CD14-positive monocyte (primary cell): ENCODE measurements around the gene ACTL10. TPM values are rescaled to one million over a fixed set of nuclear protein-coding genes. Genes with fewer than 3 reads are reported as not detected.

Experiments used
- DNase-seq, 3 donors: peaks; one replicate each; pipeline ENCODE4 v3.0.0-alpha.2; 2011 to 2022
- H2AFZ ChIP-seq: 2 replicates; pipeline ENCODE4 v1.6.0; 2012; ENCODE audit warnings: mild to moderate bottlenecking, low read depth, low read length, inconsistent platforms; ENCODE audit not compliant: insufficient read depth, poor library complexity, severe bottlenecking
- H3K27ac ChIP-seq, 2 donors: 1 replicate in 1 of 2; 2 replicates in 1 of 2; pipeline ENCODE4 v1.5.1; 2012 to 2013; ENCODE audit warnings: low read length in 2 of 2, control low read depth in 1 of 2, inconsistent platforms in 1 of 2, low read depth in 1 of 2, mild to moderate bottlenecking in 1 of 2
- H3K27me3 ChIP-seq, 2 donors: one replicate each; pipeline versions ENCODE4 v1.6.0 to v1.6.1; 2011 to 2013; ENCODE audit warnings: low read length in 2 of 2; ENCODE audit not compliant: control insufficient read depth in 2 of 2, insufficient read depth in 2 of 2
- H3K36me3 ChIP-seq, 2 donors: replicated peaks in 1 of 2; 1 replicate in 1 of 2; 2 replicates in 1 of 2; pipeline versions ENCODE4 v1.5.1 to v1.6.1; 2012 to 2013; ENCODE audit warnings: low read length in 2 of 2, control low read depth in 1 of 2, inconsistent platforms in 1 of 2, mild to moderate bottlenecking in 1 of 2; ENCODE audit not compliant: insufficient read depth in 2 of 2, control insufficient read depth in 1 of 2
- H3K4me1 ChIP-seq, 2 donors: 1 replicate in 1 of 2; 2 replicates in 1 of 2; pipeline versions ENCODE4 v1.5.1 to v1.6.1; 2012 to 2013; ENCODE audit warnings: low read length in 2 of 2, control low read depth in 1 of 2, inconsistent platforms in 1 of 2, mild to moderate bottlenecking in 1 of 2, moderate library complexity in 1 of 2; ENCODE audit not compliant: insufficient read depth in 2 of 2, control insufficient read depth in 1 of 2
- H3K4me2 ChIP-seq: replicated peaks from 2 replicates; pipeline ENCODE3; 2012; ENCODE audit warnings: low read length, moderate library complexity, mild to moderate bottlenecking; ENCODE audit not compliant: poor library complexity, severe bottlenecking; ENCODE audit errors: extremely low read depth
- H3K4me3 ChIP-seq, 3 experiments: fragments of 200-600 bp in 1 of 3; sonication (generic) in 1 of 3; replicated peaks in 1 of 3; 1 replicate in 2 of 3; 2 replicates in 1 of 3; pipeline ENCODE4 v1.5.1; 2011 to 2013; ENCODE audit warnings: low read length in 3 of 3, mild to moderate bottlenecking in 3 of 3, control low read depth in 2 of 3, low read depth in 2 of 3, inconsistent platforms in 1 of 3, moderate library complexity in 1 of 3
- H3K79me2 ChIP-seq: 2 replicates; pipeline ENCODE4 v1.6.0; 2012; ENCODE audit warnings: mild to moderate bottlenecking, control low read depth, inconsistent platforms, low read length, moderate library complexity; ENCODE audit not compliant: insufficient read depth
- H3K9ac ChIP-seq: 2 replicates; pipeline ENCODE4 v1.6.0; 2017; ENCODE audit warnings: low read length, mild to moderate bottlenecking; ENCODE audit not compliant: insufficient read depth, poor library complexity, severe bottlenecking
- H3K9me3 ChIP-seq, 2 donors: replicated peaks in 1 of 2; 1 replicate in 1 of 2; 2 replicates in 1 of 2; pipeline versions ENCODE4 v1.5.1 to v1.6.1; 2012 to 2013; ENCODE audit warnings: low read length in 2 of 2, control low read depth in 1 of 2; ENCODE audit not compliant: control insufficient read depth in 1 of 2, insufficient read depth in 1 of 2
- H4K20me1 ChIP-seq: 2 replicates; pipeline ENCODE4 v1.6.0; 2012; ENCODE audit warnings: mild to moderate bottlenecking, low read length, control low read depth, moderate library complexity; ENCODE audit not compliant: insufficient read depth
- H3K27ac Mint-ChIP-seq, 7 donors: one replicate each; pipeline ENCODE4 v1.8.0; 2020; ENCODE audit warnings: mild to moderate bottlenecking in 7 of 7, mixed read lengths in 7 of 7, moderate library complexity in 6 of 7, inconsistent platforms in 2 of 7
- H3K27me3 Mint-ChIP-seq, 3 donors: one replicate each; pipeline ENCODE4 v1.8.0; 2021 to 2022; ENCODE audit warnings: low read depth in 3 of 3, mild to moderate bottlenecking in 3 of 3, mixed read lengths in 3 of 3, moderate library complexity in 3 of 3, inconsistent platforms in 1 of 3
- H3K36me3 Mint-ChIP-seq, 2 donors: one replicate each; pipeline ENCODE4 v1.8.0; 2020; ENCODE audit warnings: mixed read lengths in 2 of 2, inconsistent platforms in 1 of 2, mild to moderate bottlenecking in 1 of 2
- H3K4me1 Mint-ChIP-seq: one replicate; pipeline ENCODE4 v1.8.0; 2020; ENCODE audit warnings: mild to moderate bottlenecking, mixed read lengths
- H3K4me3 Mint-ChIP-seq, 2 donors: one replicate each; pipeline ENCODE4 v1.8.0; 2020; ENCODE audit warnings: mild to moderate bottlenecking in 2 of 2, mixed read lengths in 2 of 2, moderate library complexity in 1 of 2
- H3K9me3 Mint-ChIP-seq, 7 donors: one replicate each; pipeline ENCODE4 v1.8.0; 2020 to 2022; ENCODE audit warnings: mixed read lengths in 7 of 7, mild to moderate bottlenecking in 6 of 7, moderate library complexity in 6 of 7, inconsistent platforms in 2 of 7
- CTCF ChIP-seq: fragments of 200-600 bp; IDR thresholded peaks from one replicate; pipeline ENCODE4 v1.8.0; 2022; ENCODE audit warnings: antibody characterized with exemption, mild to moderate bottlenecking
- WGBS: methylation state at CpG from one replicate; pipeline ENCODE4 v1.1.5; 2013; ENCODE audit warnings: missing lambda C conversion rate; ENCODE audit not compliant: insufficient coverage; 5-methylcytosine and 5-hydroxymethylcytosine counted together
- intact Hi-C, 2 donors: fragments of 100-400 bp; cut with micrococcal nuclease; formaldehyde crosslinking; loops; one replicate each; pipeline versions ENCODE4 v1.15.0 to v1.15.1; 2023
- polyA plus RNA-seq, 3 donors: library from polyadenylated mRNA; depleted of rRNA in 1 of 3; unstranded in 2 of 3; stranded (reverse) in 1 of 3; fragments of 300-500 nt in 2 of 3; fragments of >200 nt in 1 of 3; fragmentation: Illumina TruSeq in 2 of 3; gene quantifications; 1 replicate in 2 of 3; 2 replicates in 1 of 3; pipeline ENCODE4 v1.2.3, GENCODE V29; 2012 to 2021

Gene ACTL10
- polyA plus RNA-seq, 3 donors: 0.31 to 1.2 (median 1.1) TPM

DNA sequence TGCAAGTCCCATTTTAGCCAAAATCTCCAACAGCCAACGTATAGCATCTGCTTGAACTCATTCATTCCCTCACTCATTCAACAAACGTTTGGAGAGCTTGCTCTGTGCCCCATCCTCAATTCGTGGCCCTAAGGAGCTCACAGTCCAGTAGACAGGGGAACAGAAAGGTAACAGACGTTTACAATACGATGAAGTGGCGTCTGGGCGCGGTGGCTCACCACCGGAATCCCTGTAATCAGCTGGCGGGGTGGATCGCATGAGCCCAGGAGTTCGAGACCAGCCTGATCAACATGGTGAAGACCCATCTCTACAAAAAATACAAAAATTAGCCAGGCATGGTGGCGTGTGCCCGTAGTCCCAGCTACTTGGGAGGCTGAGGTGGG is 20.2 kb downstream of the ACTL10 start:
- Histone ChIP-seq H3K4me3 (peak overlapping the region; percentile 10 to 72 (median 32)), H4K20me1 (no peaks in the 10 kb centered on the region), H3K4me1 (peaks cover 30 to 50% of the 10 kb centered on the region in 2 donors), H2AFZ (peak overlapping the region; percentile 77), H3K9ac (no peak overlapping the region), H3K36me3 (no peaks in the 10 kb centered on the region), H3K27me3 (no peaks in the 10 kb centered on the region), H3K79me2 (peaks cover 37% of the 10 kb centered on the region), H3K4me2 (peak overlapping the region; percentile 75), H3K9me3 (no peaks in the 10 kb centered on the region), H3K27ac (peak overlapping the region in 1 of 2 donors; percentile 52)
- Mint-ChIP-seq H3K27me3 (peaks cover 0 to under 1% (median 0%) of the 10 kb centered on the region in 3 donors), H3K4me3 (peak overlapping the region; percentile 79 to 94), H3K9me3 (no peaks in the 10 kb centered on the region), H3K4me1 (peaks cover 50% of the 10 kb centered on the region), H3K27ac (peak overlapping the region; percentile 73 to 92 (median 86)), H3K36me3 (peaks cover 0 to under 1% of the 10 kb centered on the region in 2 donors)
- 81% methylated on average over 8 of the region's 14 CpGs for WGBS
- no peak for DNase-seq
- no peak for TF ChIP-seq CTCF
- intact Hi-C loops: loop anchor here (1.0 to 10.0 kb wide), 3 partner anchors 20 to 48 kb away; partner anchors contain the start of genes PXMP4 (in 1 of the 2) and ZNF341 (in 1 of the 2)

DNA sequence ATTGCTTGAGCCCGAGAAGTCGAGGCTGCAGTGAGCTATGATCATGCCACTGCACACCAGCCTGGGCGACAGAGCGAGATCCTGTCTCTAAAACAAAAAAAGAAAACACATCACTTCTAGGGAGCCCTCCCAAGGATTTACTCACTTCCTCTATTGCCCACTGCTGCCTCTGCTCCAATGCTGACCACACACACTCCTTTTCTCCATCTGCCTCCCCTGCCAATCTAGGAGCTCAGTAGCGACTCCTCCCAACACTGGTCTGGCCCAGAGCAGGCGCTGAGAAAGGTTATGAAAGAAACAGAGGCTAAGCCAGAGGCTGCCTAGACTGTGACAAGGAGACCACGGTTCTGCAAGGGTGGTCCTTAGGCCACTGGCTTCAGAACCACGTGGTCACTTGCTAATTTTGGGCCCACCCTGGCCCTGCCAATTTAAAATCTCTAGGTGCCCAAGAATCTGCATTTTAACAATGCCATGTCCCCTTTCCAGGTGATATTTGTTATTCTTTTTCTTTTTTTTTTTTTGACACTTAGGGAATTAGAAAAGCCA is 20.7 kb downstream of the ACTL10 start:
- DNase-seq: peak in 2 of 3 donors; percentile 33 to 39
- H2AFZ ChIP-seq: peak overlapping the region; percentile 77
- H3K79me2 ChIP-seq: peaks cover 32% of the 10 kb centered on the region
- H4K20me1 ChIP-seq: no peaks in the 10 kb centered on the region
- H3K9ac ChIP-seq: no peak overlapping the region
- 6% methylated on average over 6 of the region's 8 CpGs for WGBS
- peak overlapping the region; percentile 73 to 92 (median 86) for H3K27ac Mint-ChIP-seq
- H3K27me3 Mint-ChIP-seq: no peaks in the 10 kb centered on the region
- peaks cover 30 to 50% of the 10 kb centered on the region in 2 donors for H3K4me1 ChIP-seq
- no peaks in the 10 kb centered on the region for H3K9me3 ChIP-seq
- H3K27ac ChIP-seq: no peak overlapping the region
- H3K27me3 ChIP-seq: no peaks in the 10 kb centered on the region
- H3K36me3 ChIP-seq: no peaks in the 10 kb centered on the region
- no peaks in the 10 kb centered on the region for H3K36me3 Mint-ChIP-seq
- H3K4me1 Mint-ChIP-seq: peaks cover 50% of the 10 kb centered on the region
- H3K4me3 Mint-ChIP-seq: peak overlapping the region in 1 of 2 donors; percentile 94
- H3K4me2 ChIP-seq: no peak overlapping the region
- no peak for TF ChIP-seq CTCF
- intact Hi-C loops: loop anchor here (5.0 to 10.0 kb wide), 2 partner anchors 35 to 47 kb away; partner anchors contain the start of genes PXMP4 (in 1 of the 2) and ZNF341 (in 1 of the 2)
- no peaks in the 10 kb centered on the region for H3K9me3 Mint-ChIP-seq
- H3K4me3 ChIP-seq: no peak overlapping the region
